Activated CD4-positive, alpha-beta T cell treated with anti-CD3 and anti-CD28 coated beads, Interleukin-2, amount 50 U/mL, for 4 hours (primary cell): ENCODE measurements around the gene FERMT3.

Experiments
- DNase-seq, 2 experiments: peaks; one replicate each; pipeline ENCODE4 v3.0.0-alpha.2; 2020

FERMT3 gene

DNA sequence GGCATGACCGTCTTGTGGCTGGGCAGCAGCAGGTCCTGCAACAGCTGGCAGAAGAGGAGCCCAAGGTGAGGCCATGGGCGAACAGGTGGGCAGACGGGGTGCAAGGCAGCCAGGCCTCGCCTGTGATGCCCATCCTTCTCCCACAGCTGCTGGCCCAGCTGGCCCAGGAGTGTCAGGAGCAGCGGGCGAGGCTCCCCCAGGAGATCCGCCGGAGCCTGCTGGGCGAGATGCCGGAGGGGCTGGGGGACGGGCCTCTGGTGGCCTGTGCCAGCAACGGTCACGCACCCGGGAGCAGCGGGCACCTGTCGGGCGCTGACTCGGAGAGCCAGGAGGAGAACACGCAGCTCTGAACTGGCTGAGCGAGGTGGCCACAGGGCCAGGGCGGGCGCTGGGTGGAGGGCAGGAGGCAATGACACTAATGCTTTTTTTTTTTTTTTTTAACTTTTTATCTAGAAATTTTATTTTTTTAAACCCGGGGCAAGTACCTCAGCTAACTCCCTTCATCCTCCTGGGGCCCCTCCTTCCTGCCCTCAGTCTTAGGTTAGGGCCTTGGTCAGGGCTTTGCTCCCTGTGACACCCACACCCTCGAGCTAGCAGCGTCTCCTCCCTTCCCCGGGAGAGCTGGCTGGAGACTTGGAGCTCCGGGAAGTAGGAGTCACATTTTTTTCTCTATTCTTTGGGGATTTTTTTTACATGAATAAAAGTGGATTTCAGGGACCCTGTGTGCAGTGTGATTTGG is 60.9 kb downstream of the FERMT3 start:
- DNase-seq, result no peak

DNA sequence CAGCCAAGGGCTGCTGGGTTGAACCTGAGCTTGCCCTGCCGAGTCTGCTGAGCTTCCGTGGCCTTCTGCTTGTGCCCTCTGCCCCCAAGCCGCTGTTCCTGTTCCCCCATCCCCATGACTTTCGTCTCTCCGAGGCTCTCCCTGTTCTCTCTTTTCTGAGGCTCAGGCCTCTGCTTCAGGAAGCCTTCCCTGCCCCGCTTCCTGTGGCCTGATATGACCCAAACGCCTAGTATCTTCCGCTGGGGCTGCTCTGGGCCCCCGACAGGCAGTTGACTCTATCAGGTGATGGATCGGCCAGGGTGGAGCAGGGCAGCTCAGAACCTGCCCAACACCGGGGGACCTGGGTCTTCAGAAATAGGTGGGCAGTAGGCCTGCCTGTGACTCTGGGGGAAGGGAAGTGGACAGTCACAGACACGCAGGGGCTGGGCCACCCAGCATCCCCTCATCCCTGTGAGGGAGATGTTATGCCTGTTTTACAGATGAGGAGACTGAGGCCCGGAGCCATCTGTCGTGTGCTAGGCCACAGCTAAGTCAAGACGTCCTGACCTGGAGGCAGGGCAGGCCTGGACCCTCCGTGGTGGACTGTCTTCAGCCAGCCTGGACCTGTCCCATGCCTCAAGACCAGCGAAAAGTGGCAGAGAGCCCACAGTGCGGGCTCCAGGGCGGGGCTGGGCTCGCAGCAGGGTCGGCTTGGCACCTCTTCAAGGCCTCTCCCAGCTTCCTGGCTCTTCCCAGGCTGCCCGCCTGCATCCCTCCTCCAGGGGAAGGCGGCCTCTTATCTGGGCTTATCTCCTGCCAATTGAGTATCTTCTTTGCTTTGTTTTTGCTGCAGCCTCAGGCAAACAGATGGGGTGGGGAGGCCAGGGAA is 61.7 kb downstream of the FERMT3 start:
- no peak for DNase-seq

DNA sequence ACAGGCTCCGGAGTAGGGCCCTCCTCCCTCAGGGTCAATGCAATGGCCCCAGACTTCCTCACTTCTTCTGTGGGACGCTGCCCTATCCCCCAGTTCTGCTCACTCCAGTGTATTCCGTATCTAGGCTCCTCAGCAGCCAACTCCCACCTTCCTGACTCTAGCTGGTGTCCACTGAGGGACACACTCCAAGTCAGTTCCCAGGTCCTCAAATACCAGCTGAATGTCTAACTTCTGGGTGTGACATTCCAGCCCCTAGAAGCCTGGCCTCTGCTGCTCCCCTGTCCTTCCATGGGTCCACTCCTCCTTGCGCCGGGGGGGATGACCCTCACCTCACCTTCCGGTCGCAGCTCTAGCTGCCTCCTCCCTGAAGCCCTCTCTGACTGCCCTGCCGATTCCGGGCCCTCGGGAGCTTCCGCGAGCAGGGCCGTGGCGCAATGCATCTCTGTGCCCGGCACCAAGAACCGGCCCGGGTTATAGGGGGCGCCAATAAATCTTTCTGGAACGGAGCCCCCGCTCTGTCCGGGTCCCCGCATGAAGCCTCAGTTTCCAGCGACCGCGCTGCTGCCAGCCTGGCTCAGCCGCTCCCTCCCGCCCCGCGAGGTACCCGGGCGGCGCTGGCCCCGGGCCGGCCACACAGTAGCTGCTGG is 62.5 kb downstream of the FERMT3 start:
- DNase-seq, result no peak

DNA sequence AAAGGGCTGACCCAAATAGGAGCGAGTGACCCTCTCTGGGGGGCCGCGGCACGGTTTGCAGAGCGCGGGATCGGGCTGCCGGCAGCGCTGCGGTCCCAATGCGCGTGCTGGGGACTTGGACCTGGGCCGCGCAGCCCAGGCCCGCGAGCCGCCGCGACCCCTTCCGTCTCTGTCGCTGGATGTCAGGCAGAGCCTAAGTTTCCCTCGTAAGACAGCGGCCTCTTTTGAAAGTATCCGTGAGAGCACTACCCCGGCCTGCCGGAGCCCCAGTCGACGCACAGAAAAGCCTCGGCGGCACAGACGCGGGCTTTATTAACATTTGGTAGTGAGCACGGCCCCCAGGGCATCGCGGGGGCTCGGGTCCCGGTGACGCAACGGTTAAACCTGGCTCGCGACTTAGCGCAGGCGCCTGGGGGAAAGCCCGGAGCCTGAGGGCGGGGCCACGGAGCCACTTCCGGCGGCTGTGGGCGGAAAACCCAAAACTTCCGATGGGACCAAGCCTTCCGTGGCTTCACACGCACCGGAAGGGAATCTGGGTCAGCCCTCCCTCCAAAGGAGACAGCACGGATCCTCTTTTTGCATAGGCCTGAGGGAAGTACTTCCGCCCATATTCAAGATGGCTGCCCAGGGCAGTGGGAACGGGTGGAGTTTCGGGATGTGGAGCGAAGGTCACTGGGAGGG is 63.2 kb downstream of the FERMT3 start:
- peak; percentile 97 for DNase-seq
